GM23248 (cell line): ENCODE data around the gene KCNK15.

ENCODE experiments used
- EZH2 ChIP-seq: fragments of 200-600 bp; sonication (generic); IDR thresholded peaks from 2 replicates; pipeline ENCODE4 v1.6.1; 2018; ENCODE audit warnings: antibody characterized with exemption, mild to moderate bottlenecking; ENCODE audit not compliant: insufficient read depth, poor library complexity, severe bottlenecking
- EZH2phosphoT487 ChIP-seq: fragments of 200-600 bp; sonication (generic); IDR thresholded peaks from 2 replicates; pipeline ENCODE4 v1.6.1; 2018; ENCODE audit warnings: antibody characterized with exemption, moderate library complexity, mild to moderate bottlenecking, low read depth; ENCODE audit not compliant: insufficient read depth

DNA sequence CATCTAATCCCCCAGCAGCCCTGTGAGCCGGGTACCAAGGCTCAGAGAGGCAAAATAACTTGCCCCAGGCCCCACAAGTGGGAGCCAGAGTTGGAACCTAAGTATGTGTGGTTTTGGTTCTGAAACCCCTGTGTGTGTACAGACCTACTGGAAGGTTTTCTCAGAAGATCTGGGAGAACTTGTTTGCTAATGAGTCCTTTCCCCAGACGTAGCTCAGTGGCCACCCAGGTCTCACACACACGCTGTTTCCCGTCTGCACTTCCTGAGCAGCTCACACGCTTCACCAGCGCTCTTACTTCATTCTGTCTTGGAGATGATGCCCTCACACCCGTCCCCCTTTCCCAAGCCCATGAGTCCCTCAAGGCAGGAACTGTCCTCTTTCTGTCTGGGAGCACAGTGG lies 22.3 kb upstream of the KCNK15 start:
- TF ChIP-seq EZH2phosphoT487, result no peak
- TF ChIP-seq EZH2, result no peak
